Kidney epithelial cell (primary cell): ENCODE measurements around the gene CASTOR1. TPM values are rescaled to one million over a fixed set of nuclear protein-coding genes. Genes with fewer than 3 reads are reported as not detected.

Experiments used
- DNase-seq: peaks from one replicate; pipeline ENCODE4 v3.0.0-alpha.2; 2010; ENCODE audit warnings: low read depth
- H3K27me3 ChIP-seq: 2 replicates; pipeline ENCODE4 v1.6.0; 2011; ENCODE audit warnings: low read length; ENCODE audit not compliant: control insufficient read depth, insufficient read depth
- H3K36me3 ChIP-seq: 2 replicates; pipeline ENCODE4 v1.5.1; 2011; ENCODE audit warnings: low read length; ENCODE audit not compliant: control insufficient read depth, insufficient read depth
- H3K4me3 ChIP-seq: 2 replicates; pipeline ENCODE4 v1.5.1; 2011; ENCODE audit warnings: low read depth, mild to moderate bottlenecking, control low read depth, low read length
- total RNA-seq: library from RNA; depleted of rRNA; stranded (reverse); fragments of >200 nt; gene quantifications from 2 replicates; pipeline ENCODE4 v1.2.3, GENCODE V29; 2015
- TF ChIP-seq, protein P1 (sequence below): IDR thresholded peaks from 2 replicates; pipeline ENCODE4 v1.5.1; 2011; ENCODE audit warnings: mild to moderate bottlenecking, moderate library complexity, low read length, control low read depth, inconsistent platforms; ENCODE audit not compliant: insufficient read depth, poor library complexity, severe bottlenecking

CASTOR1 gene
- total RNA-seq, 1 donor from 2014 or later, result 10.5 TPM

DNA sequence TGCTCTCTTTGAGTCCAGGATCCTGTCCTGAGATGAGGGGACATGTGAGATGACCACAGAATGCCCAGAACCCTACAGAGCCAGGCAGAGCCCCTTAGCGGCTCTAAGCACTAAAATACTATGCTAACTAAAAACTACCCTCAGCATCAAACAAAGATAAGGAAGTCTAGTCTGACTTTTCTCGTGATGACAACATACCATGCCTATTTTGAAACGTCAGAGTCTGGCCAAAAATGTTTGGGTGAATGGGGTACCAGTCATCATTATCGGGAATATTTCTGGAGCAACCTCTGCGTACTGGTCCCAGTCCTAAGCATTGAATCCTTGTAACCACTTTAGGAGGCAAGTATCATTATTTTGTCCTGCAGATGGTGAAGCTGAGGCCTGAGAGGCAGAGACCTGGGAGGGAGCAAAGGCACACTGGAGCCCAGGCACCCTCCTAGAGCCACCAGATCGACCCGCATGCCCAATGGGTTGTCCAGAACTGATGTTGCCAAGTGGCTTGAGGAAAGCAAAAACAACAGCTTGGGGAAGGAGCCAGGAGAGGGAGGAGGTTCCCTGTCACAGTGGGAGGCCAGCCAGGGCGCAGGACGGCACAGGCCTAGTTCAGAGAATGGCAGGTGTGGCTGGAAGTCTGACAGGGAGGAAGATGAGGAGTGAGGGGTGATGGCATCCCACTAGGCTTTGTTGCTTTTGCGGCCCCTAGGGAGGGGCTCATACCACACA lies 15.4 kb downstream of the CASTOR1 start:
- H3K36me3 ChIP-seq, result no peaks in the 10 kb centered on the region
- no peak for DNase-seq
- TF ChIP-seq, protein P1, sequence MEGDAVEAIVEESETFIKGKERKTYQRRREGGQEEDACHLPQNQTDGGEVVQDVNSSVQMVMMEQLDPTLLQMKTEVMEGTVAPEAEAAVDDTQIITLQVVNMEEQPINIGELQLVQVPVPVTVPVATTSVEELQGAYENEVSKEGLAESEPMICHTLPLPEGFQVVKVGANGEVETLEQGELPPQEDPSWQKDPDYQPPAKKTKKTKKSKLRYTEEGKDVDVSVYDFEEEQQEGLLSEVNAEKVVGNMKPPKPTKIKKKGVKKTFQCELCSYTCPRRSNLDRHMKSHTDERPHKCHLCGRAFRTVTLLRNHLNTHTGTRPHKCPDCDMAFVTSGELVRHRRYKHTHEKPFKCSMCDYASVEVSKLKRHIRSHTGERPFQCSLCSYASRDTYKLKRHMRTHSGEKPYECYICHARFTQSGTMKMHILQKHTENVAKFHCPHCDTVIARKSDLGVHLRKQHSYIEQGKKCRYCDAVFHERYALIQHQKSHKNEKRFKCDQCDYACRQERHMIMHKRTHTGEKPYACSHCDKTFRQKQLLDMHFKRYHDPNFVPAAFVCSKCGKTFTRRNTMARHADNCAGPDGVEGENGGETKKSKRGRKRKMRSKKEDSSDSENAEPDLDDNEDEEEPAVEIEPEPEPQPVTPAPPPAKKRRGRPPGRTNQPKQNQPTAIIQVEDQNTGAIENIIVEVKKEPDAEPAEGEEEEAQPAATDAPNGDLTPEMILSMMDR, result no peak

DNA sequence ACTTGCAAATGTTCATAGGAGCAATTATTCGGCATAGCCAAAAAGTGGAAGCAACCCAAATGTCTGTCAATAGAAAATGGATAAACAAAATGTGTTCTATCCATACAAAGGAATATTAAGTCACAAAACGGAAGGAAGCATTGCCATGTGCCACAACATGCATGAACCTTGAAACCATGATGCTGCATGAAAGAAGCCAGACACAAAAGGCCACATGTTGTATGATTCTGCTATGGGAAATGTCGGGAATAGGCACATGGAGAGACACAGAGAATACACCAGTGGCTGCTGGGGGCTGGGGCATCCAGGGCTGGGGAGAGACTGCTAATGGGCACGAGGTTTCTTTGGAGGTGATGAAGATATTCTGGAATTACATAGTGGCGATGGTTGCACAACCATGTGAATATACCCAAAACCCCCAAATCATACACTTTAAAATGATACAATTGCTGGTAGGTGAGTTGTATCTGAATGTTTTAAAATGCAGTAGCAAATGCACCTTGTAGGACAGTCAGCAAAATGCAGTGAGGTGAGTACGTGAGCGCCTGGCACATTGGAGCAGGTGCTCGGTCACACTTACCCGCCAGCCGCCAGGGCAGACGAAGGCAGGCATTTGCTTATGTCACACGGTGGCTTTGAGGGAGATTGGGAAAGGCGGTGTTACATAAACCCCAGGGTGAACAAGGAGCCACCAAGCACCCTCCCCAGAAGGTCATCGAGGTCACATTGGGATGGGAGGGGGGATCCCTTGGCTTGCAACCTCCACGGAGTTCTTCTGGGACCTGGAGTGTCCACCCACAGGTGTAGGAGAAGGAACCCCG lies 16.3 kb downstream of the CASTOR1 start:
- Histone ChIP-seq H3K27me3 (no peaks in the 10 kb centered on the region), H3K4me3 (no peak overlapping the region), H3K36me3 (no peaks in the 10 kb centered on the region)
- no peak for DNase-seq
- TF ChIP-seq, protein P1, result no peak

More for the DNA sequence above, 15.4 kb downstream of the CASTOR1 start:
- Histone ChIP-seq H3K4me3 (no peak overlapping the region), H3K27me3 (no peaks in the 10 kb centered on the region)

DNA sequence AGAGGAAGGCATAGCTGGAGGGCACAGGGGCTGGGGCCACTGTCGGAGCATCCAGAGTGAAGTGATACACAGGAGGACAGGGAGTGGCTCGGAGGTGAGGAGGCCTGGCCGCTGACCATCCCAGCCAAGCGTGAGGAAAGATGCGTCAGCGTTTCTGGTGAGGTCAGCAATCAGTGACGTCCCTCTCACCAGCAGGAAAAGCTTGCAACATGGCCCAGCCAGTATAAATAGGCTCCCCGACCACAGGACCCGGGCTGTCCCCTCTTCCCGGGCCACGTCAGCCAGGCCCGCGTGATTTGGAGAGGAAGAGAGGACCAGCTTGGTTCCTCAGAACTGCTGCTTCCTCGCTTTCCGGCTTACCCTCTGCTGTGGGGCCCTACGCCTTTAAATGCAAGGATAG lies 18.5 kb downstream of the CASTOR1 start:
- DNase-seq, result no peak
- Histone ChIP-seq H3K36me3 (no peaks in the 10 kb centered on the region), H3K27me3 (no peaks in the 10 kb centered on the region), H3K4me3 (no peak overlapping the region)
- TF ChIP-seq, protein P1, result no peak

DNA sequence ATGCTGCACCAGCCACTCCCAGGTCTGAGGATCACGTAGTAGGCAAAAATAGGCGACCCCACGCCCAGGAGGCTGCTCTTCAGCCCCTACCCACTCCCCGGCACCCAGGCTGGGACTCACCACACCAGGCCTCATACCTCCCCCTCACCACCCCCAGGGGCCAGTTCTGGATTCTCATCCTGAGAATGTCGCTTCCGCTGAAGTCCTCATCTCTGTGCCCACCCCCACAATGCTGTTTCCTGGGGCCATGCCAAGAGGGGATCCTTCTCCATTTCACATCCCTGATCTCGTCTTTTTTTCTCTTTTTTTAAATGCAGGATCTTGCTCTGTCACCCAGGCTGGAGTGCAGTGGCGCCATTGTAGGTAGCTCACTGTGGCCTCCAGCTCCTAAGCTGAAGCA lies 21.0 kb downstream of the CASTOR1 start:
- no peaks in the 10 kb centered on the region for H3K36me3 ChIP-seq
- no peak for DNase-seq
- TF ChIP-seq, protein P1, result no peak
- no peak overlapping the region for H3K4me3 ChIP-seq
- H3K27me3 ChIP-seq, result no peaks in the 10 kb centered on the region

DNA sequence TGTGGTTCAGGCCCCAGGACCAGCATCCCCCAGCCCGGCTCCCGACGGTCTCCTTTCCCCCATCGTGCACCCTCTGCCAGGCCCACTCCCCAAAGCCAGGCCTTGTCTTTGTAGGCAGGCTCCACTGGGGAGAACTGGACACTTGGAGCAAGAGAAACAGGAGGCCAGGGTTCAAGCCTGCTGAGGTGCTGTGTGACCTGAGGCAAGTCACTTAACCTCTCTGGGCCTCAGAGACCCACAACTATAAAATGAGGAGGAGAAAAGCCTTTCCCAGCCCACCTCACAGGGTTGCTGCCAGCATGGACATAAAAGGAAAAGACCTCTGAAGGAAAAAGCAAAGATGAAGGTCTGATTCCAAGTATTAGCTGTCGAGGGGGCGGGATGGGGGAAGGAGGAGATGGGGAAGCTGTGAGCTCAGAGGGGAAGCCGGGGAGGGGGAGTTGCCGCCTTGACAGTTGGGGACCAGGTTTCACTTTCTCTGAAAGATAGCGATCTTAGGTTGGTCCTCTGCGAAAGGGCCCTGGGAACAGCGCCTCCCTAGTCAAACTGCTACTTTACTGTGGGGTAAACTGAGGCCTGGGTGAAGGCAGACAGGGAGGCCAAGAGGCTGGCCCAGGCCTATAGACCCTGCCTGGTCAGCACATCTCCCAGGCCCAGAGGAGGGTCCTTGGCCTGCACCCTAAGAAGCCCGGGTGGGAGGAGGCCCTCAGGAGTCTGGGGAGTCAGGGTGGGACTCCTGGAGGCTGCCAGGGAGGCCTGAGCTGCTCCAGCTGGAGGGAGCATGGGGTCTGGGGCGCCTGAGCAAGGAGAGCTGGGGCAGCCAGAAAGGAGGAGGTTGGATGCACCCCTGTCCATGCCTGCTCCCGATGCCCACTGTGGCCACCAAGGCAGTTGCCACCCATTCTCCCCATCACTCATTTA lies 21.7 kb downstream of the CASTOR1 start:
- Histone ChIP-seq H3K36me3 (no peaks in the 10 kb centered on the region), H3K4me3 (no peak overlapping the region), H3K27me3 (no peaks in the 10 kb centered on the region)
- TF ChIP-seq, protein P1, result no peak
- DNase-seq, result no peak
